HepG2 (cell line): ENCODE data around the gene MAN2A1. TPM values are rescaled to one million over a fixed set of nuclear protein-coding genes. Genes with fewer than 3 reads are reported as not detected.

Experiments
- FLYWCH1 ChIP-seq: sonication (generic); formaldehyde crosslinking; IDR thresholded peaks from 2 replicates; pipeline ENCODE4 v1.8.1; 2023; ENCODE audit warnings: mild to moderate bottlenecking, missing genetic modification reagents
- MEIS2 ChIP-seq: sonication (generic); formaldehyde crosslinking; IDR thresholded peaks from 2 replicates; pipeline ENCODE4 v1.9.0; 2021; ENCODE audit warnings: mild to moderate bottlenecking, missing genetic modification reagents
- NAIF1 ChIP-seq: sonication (generic); formaldehyde crosslinking; IDR thresholded peaks from 2 replicates; pipeline ENCODE4 v1.5.0; 2020; ENCODE audit warnings: mild to moderate bottlenecking, missing genetic modification reagents, borderline replicate concordance
- NFIC ChIP-seq: IDR thresholded peaks from 2 replicates; pipeline ENCODE4 v1.6.1; 2012; ENCODE audit warnings: mild to moderate bottlenecking, low read length, inconsistent platforms
- NR2C2 ChIP-seq: sonication (generic); formaldehyde crosslinking; IDR thresholded peaks from 2 replicates; pipeline ENCODE4 v1.4.0; 2020; ENCODE audit warnings: missing genetic modification reagents, mild to moderate bottlenecking, moderate library complexity, borderline replicate concordance
- PAX8 ChIP-seq: sonication (generic); formaldehyde crosslinking; IDR thresholded peaks from 2 replicates; pipeline ENCODE4 v1.8.0; 2022; ENCODE audit warnings: mild to moderate bottlenecking, missing genetic modification reagents, borderline replicate concordance
- RFXAP ChIP-seq: sonication (generic); formaldehyde crosslinking; IDR thresholded peaks from 2 replicates; pipeline ENCODE4 v1.4.0; 2020; ENCODE audit warnings: missing genetic modification reagents, borderline replicate concordance
- STAT6 ChIP-seq: sonication (generic); formaldehyde crosslinking; IDR thresholded peaks from 2 replicates; pipeline ENCODE4 v1.4.0; 2020; ENCODE audit warnings: missing genetic modification reagents, mild to moderate bottlenecking, borderline replicate concordance
- TGIF2 ChIP-seq: IDR thresholded peaks from 2 replicates; pipeline ENCODE4 v1.6.1; 2016; ENCODE audit warnings: control low read depth, missing compliant biosample characterization
- THAP7 ChIP-seq: sonication (generic); formaldehyde crosslinking; IDR thresholded peaks from 2 replicates; pipeline ENCODE4 v1.8.1; 2023; ENCODE audit warnings: mild to moderate bottlenecking, missing genetic modification reagents
- ZBTB25 ChIP-seq: IDR thresholded peaks from 2 replicates; pipeline ENCODE4 v1.6.1; 2018; ENCODE audit warnings: missing genetic modification reagents
- ZFAT ChIP-seq: sonication (generic); formaldehyde crosslinking; conservative IDR thresholded peaks from 2 replicates; pipeline ENCODE4 v1.8.1; 2023; ENCODE audit warnings: missing genetic modification reagents, inconsistent platforms
- ZNF12 ChIP-seq: sonication (generic); formaldehyde crosslinking; IDR thresholded peaks from 2 replicates; pipeline ENCODE4 v1.5.0; 2020; ENCODE audit warnings: missing genetic modification reagents
- ZNF136 ChIP-seq: sonication (generic); formaldehyde crosslinking; IDR thresholded peaks from 2 replicates; pipeline ENCODE4 v1.8.1; 2022; ENCODE audit warnings: low read depth, mild to moderate bottlenecking, moderate library complexity, missing genetic modification reagents
- ZNF280D ChIP-seq: sonication (generic); formaldehyde crosslinking; IDR thresholded peaks from 2 replicates; pipeline ENCODE4 v1.5.1; 2020; ENCODE audit warnings: mild to moderate bottlenecking, missing genetic modification reagents
- ZNF354B ChIP-seq: sonication (generic); formaldehyde crosslinking; IDR thresholded peaks from 2 replicates; pipeline ENCODE4 v1.8.0; 2022; ENCODE audit warnings: mild to moderate bottlenecking, missing genetic modification reagents
- ZNF660 ChIP-seq: sonication (generic); formaldehyde crosslinking; IDR thresholded peaks from 2 replicates; pipeline ENCODE4 v1.5.1; 2020; ENCODE audit warnings: mild to moderate bottlenecking, low read depth, missing genetic modification reagents, borderline replicate concordance
- ZNF792 ChIP-seq: IDR thresholded peaks from 2 replicates; pipeline ENCODE4 v1.6.1; 2016
- ZSCAN5A ChIP-seq: sonication (generic); formaldehyde crosslinking; IDR thresholded peaks from 2 replicates; pipeline ENCODE4 v1.8.0; 2022; ENCODE audit warnings: mild to moderate bottlenecking, missing genetic modification reagents, borderline replicate concordance
- polyA plus RNA-seq, 8 experiments: library from polyadenylated mRNA; depleted of rRNA in 3 of 8; stranded (reverse) in 7 of 8; unstranded in 1 of 8; fragments of >200 nt; fragmentation: Illumina TruSeq in 4 of 8; extraction: Trizol in 4 of 8; gene quantifications; 2 replicates each; pipeline versions ENCODE4 v1.2.1 to v1.2.3, GENCODE V29; 2011 to 2016; ENCODE audit warnings: low read depth in 4 of 8, missing spikeins in 1 of 8, mixed read lengths in 1 of 8; ENCODE audit not compliant: insufficient read depth in 1 of 8
- total RNA-seq, 5 experiments: library from RNA; depleted of rRNA; stranded (reverse); fragments of >200 nt; fragmentation: Illumina TruSeq; extraction: Trizol; gene quantifications; 2 replicates each; pipeline ENCODE4 v1.2.3, GENCODE V29; 2016; ENCODE audit warnings: low read depth in 1 of 5

Gene MAN2A1
- total and polyA plus RNA-seq, 2 of the 13 experiments (the other 11 are each of a cell fraction or from before 2014, with no cell fraction given), result 56.2 to 80.5 TPM

- TF ChIP-seq PAX8 (CRISPR knock-in tag) (no peak), RFXAP (peak; percentile 36; the same call in 1 of the 2 replicates), NAIF1 (CRISPR knock-in tag) (no peak), ZSCAN5A (CRISPR knock-in tag) (peak; percentile 45; the same call in 1 of the 2 replicates), ZNF136 (CRISPR knock-in tag) (0 out of 2 replicates have a peak, but pooled peaks have one; percentile 15), MEIS2 (CRISPR knock-in tag) (peak; percentile 52; the same call in 1 of the 2 replicates), ZNF12 (CRISPR knock-in tag) (no peak), FLYWCH1 (CRISPR knock-in tag) (no peak), ZNF792 (0 out of 2 replicates have a peak, but pooled peaks have one; percentile 15), TGIF2 (no peak), ZBTB25 (0 out of 2 replicates have a peak, but pooled peaks have one; percentile 31), NFIC (peak; percentile 56; the same call in 1 of the 2 replicates), ZNF280D (peak; percentile 19), ZNF660 (CRISPR knock-in tag) (0 out of 2 replicates have a peak, but pooled peaks have one; percentile 50), STAT6 (CRISPR knock-in tag) (peak; percentile 43; the same call in 1 of the 2 replicates), THAP7 (no peak), ZFAT (CRISPR knock-in tag) (no peak), NR2C2 (peak; percentile 45; the same call in 1 of the 2 replicates), ZNF354B (CRISPR knock-in tag) (0 out of 2 replicates have a peak, but pooled peaks have one; percentile 30)
Measured at GRCh38 chr5:109688970-109689739, 572 bp upstream of the MAN2A1 start (continued).
